HFF-Myc (cell line): ENCODE results near the gene MTOR.
"Not testable (repeated sequence)": the region's sequence is repeated elsewhere in the genome, so short reads cannot be mapped to it uniquely, and the experiment has no call there.

Source experiments
- DNase-seq: peaks from one replicate; pipeline ENCODE4 v3.0.0-alpha.2; 2011; ENCODE audit warnings: low read depth; ENCODE audit errors: extremely low read depth
- H3K4me3 ChIP-seq: replicated peaks from 2 replicates; pipeline ENCODE4 v1.5.1; 2011; ENCODE audit warnings: low read depth, mild to moderate bottlenecking, control low read depth, low read length
- TF ChIP-seq, protein P1 (sequence below): IDR thresholded peaks from 2 replicates; pipeline ENCODE4 v1.5.1; 2012; ENCODE audit warnings: mild to moderate bottlenecking, low read depth, low read length, control low read depth; ENCODE audit errors: missing control alignments

Gene MTOR

GRCh38 chr1:11174261-11174942, 87.9 kb downstream of the MTOR start:
- no peak overlapping the region for H3K4me3 ChIP-seq
- TF ChIP-seq, protein P1, sequence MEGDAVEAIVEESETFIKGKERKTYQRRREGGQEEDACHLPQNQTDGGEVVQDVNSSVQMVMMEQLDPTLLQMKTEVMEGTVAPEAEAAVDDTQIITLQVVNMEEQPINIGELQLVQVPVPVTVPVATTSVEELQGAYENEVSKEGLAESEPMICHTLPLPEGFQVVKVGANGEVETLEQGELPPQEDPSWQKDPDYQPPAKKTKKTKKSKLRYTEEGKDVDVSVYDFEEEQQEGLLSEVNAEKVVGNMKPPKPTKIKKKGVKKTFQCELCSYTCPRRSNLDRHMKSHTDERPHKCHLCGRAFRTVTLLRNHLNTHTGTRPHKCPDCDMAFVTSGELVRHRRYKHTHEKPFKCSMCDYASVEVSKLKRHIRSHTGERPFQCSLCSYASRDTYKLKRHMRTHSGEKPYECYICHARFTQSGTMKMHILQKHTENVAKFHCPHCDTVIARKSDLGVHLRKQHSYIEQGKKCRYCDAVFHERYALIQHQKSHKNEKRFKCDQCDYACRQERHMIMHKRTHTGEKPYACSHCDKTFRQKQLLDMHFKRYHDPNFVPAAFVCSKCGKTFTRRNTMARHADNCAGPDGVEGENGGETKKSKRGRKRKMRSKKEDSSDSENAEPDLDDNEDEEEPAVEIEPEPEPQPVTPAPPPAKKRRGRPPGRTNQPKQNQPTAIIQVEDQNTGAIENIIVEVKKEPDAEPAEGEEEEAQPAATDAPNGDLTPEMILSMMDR = no peak
- no peak for DNase-seq

DNA sequence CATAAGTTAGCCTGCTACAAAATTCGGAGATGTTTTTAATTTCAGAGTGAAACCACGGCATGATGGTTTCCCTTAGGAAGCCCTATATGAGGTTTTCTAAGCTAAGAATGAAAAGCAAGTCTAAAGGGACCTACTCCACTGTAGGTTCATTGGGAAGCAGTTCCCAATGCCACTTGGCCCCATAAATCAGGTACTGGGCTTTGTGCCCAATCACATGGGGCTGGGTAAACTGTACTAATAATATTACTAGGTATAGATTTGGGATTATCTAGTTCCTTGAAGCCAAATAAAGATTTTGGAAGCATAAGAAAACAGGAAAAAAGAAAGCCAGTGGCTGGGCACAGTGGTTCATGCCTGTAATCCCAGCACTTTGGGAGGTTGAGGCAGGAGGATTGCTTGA, 92.2 kb downstream of the MTOR start:
- DNase-seq = no peak
- no peak overlapping the region for H3K4me3 ChIP-seq
- TF ChIP-seq, protein P1 = no peak

DNA sequence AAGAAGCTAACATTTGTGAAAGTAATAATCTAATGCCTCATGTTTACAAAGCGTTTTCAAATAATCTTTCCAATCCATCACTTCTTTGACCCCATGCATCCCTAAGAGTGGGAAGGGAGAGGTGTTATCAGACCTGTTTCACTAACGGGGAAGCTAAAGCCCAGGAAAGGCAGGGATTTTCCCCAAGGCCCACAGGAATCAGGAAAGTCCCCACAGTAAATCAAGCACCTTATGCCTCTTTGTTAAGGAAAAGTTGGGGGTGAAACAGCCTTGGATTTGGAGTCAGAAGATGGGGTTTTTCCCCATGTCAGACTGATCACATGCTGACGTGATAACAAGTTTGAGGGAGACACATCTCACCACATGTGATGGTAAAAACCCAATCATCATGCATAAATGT, 93.1 kb downstream of the MTOR start:
- no peak overlapping the region for H3K4me3 ChIP-seq
- no peak for DNase-seq
- TF ChIP-seq, protein P1 = no peak

DNA sequence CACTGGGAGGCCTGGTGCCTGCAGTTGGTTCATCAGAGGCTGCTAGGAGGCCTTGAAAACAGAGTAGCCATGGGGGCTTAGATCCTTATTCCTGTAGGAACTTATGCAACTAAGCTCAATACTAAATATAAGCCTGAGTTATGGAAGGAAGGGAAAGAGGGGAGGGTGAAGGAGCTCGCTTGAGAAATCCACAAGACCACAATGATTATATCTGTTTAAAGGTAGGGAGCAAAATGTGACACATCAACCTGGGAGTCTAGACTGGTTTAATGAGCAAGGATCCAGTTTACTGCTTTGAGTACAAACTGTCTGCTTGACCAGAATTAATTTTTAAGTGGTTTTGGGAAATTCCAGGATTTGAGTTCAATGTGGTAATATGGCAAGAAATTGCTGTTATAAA, 93.6 kb downstream of the MTOR start:
- no peak for DNase-seq
- TF ChIP-seq, protein P1 = no peak

DNA sequence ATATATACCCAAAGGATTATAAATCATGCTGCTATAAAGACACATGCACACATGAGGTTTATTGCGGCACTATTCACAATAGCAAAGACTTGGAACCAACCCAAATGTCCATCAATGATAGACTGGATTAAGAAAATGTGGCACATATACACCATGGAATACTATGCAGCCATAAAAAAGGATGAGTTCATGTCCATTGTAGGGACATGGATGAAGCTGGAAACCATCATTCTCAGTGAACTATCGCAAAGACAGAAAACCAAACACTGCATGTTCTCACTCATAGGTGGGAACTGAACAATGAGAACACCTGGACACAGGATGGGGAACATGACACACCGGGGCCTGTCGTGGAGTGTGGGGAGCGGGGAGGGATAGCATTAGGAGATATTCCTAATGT, 95.6 kb downstream of the MTOR start:
- DNase-seq, H3K4me3 ChIP-seq: not testable (repeated sequence)

More for the DNA sequence above, 93.6 kb downstream of the MTOR start:
- H3K4me3 ChIP-seq = no peak overlapping the region

DNA sequence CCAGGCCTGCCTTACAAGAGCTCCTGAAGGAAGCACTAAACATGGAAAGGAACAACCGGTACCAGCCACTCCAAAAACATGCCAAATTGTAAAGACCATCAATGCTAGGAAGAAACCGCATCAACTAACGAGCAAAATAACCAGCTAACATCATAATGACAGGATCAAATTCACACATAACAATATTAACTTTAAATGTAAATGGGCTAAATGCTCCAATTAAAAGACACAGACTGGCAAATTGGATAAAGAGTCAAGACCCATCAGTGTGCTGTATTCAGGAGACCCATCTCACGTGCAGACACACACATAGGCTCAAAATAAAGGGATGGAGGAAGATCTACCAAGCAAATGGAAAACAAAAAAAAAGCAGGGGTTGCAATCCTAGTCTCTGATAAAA, 99.6 kb downstream of the MTOR start:
- H3K4me3 ChIP-seq, DNase-seq: not testable (repeated sequence)

GRCh38 chr1:11158720-11159321, 103.5 kb downstream of the MTOR start:
- TF ChIP-seq, protein P1 = no peak
- DNase-seq = peak; percentile 22
- no peak overlapping the region for H3K4me3 ChIP-seq

DNA sequence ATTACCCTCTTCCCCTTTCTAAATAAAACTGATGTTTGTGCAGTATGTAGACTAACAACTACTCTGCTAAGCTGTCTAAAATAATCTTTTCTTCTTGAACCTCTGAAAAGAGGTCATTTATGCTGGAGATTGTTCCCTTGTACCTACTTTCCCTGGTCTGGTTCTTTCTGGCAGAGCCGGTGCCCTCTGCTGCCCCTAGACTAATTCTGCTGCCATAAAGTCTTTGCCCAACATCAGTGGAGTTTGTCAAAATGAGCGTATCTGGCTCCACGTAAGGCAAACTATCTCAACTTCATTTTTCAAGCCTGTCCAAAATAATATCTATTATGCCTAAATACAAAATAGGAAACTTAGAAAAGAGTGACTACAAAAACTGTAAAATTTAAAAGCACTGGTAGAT, 104.1 kb downstream of the MTOR start:
- H3K4me3 ChIP-seq = no peak overlapping the region
- no peak for DNase-seq
- TF ChIP-seq, protein P1 = no peak
